ENCODE results near the gene MSI2.

MSI2 gene

GRCh38 chr17:57416369-57416768, 160.0 kb downstream of the MSI2 start:
- no peak for DNase-seq (ENCODE audit: low spot score)

DNA sequence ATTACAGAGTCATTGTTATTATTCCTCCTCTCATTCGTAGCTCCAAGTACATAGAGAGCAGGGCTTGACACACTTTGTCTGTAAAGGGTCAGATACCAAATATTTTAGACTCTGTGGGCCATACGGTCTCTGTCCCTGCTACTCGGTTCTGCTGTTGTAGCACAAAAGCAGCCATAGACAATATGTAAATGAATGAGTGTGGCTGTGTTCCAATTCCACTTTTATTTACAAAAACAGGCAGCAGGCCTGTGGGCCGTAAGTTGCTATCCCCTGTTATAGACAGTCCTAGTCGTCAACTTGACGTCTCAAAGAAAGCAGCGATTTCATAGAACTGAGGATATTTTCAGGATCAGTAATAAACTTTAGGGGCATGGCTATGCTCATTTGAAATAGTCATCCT, 161.6 kb downstream of the MSI2 start:
- no peak for DNase-seq (ENCODE audit: low spot score)

GRCh38 chr17:57418463-57419246, 162.3 kb downstream of the MSI2 start:
- peak; percentile 32 for DNase-seq (ENCODE audit: low spot score)

- DNase-seq (ENCODE audit: low spot score): no peak
Measured at GRCh38 chr17:57419940-57420550, 163.7 kb downstream of the MSI2 start.

- no peak for DNase-seq (ENCODE audit: low spot score)
Measured at GRCh38 chr17:57420734-57421717, 164.7 kb downstream of the MSI2 start.

DNA sequence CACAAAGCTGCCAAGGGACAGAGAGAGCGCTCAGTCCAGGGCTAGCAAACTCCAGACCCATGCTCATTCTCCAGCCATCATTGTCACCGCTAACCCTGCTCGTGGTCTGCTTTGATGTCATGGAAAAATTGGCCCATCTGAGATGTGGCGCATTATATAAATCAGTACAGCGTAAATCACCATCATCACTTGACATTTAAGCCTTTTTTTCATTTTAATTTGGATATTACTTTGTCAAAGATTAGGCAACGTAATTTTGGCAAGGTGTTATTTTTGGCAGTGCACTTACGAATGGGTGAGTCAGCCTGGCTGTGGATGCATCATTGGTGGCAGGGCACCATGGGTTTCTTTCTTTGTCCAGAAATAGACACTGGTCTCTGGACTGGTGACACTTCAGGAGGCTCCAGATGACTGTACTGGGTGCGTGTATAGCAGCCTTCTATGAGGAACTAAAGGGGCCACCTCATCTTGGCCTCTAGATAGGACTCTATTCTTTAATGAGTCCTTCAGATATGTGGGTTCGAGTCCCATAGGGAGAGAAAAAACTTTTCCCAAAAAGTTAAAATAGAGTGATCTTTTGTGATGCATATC, 166.3 kb downstream of the MSI2 start:
- DNase-seq (ENCODE audit: low spot score): peak; percentile 40

DNA sequence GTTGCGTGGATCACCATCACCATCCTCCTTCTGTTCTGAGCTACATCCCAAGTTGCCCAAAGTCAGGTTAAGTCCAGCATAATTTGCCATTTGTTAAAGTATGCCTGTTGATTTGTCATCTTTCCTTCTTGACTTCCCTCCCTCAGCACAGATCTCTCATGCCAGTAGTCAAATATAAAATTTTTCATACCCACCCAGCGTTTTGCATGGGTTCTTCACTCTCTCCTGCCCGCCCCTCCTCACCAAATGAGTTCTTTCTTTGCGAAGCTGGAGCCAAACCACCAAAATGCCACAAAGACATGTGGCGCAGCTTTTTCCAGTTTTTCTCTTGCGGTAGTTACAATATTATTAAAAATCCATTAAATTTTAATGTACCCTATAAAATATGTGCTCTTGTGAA, 167.2 kb downstream of the MSI2 start:
- DNase-seq (ENCODE audit: low spot score): no peak

- DNase-seq (ENCODE audit: low spot score): no peak
Measured at GRCh38 chr17:57424273-57424672, 167.9 kb downstream of the MSI2 start.

- no peak for DNase-seq (ENCODE audit: low spot score)
Measured at GRCh38 chr17:57424777-57425188, 168.5 kb downstream of the MSI2 start.

DNA sequence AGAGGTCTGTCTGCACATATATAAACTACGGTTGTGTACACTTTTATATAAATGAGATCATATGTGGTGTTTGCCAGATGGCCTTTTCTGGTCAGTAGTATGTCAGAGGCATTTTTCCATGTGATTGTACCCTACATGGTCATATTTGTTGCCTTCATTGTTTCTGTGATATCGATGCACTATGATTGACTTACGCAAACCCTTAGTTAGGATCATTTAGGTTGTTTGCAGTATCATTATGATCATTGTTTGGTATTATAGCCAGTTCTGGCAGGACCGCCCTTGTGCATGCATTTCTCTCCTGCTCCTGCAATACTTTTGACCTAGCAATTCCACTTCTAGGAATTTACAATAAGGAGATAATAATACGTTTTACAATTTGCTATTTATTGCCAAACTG, 169.1 kb downstream of the MSI2 start:
- no peak for DNase-seq (ENCODE audit: low spot score)

DNA sequence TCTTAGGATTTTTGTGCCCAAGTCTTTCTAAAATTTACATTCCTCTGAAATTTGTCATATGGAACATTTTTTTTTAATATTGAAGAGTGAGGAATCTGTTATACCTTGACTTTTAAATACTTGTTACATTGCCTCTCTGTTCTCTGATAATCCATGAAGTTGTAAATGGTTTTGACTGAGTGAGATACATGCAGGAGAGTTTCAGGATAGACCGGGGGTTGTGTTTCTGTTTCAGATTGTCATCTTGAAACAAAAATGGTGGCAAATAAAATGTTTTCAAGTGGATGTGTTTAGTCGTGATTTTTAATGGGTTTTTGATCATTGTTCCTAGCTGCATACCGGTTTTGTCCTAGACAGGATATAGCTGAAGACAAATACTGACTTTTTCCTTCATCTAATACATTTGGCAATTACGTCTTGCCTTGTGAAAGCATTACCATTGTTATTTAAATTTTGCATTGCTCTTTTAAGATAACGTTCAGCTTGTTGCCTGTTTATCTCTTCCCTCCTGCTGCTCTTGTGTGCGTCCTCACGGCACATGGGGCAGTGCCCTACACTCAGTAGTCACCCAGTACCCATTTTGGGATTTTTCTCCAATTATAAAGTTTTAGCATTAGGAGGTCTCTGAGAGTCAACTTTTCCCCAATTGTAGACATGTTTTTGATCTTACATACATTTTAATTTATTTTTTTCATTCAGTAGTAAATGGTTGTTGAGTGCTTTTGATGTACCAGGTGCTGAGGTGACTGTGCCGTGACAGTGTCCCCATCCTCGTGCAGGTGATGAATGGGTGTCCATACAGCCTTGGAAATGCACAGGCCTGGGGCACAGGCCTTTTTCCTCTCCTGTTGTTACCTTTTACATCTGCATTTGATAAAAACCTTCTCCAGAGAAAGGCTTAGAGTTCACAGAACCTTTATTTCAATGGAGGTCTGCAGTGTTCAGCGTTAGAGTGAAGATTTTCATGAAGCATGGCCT, 169.9 kb downstream of the MSI2 start:
- DNase-seq (ENCODE audit: low spot score): peak; percentile 31

- no peak for DNase-seq (ENCODE audit: low spot score)
Measured at GRCh38 chr17:57429966-57430365, 173.6 kb downstream of the MSI2 start.

- no peak for DNase-seq (ENCODE audit: low spot score)
Measured at GRCh38 chr17:57431415-57431814, 175.1 kb downstream of the MSI2 start.

DNA sequence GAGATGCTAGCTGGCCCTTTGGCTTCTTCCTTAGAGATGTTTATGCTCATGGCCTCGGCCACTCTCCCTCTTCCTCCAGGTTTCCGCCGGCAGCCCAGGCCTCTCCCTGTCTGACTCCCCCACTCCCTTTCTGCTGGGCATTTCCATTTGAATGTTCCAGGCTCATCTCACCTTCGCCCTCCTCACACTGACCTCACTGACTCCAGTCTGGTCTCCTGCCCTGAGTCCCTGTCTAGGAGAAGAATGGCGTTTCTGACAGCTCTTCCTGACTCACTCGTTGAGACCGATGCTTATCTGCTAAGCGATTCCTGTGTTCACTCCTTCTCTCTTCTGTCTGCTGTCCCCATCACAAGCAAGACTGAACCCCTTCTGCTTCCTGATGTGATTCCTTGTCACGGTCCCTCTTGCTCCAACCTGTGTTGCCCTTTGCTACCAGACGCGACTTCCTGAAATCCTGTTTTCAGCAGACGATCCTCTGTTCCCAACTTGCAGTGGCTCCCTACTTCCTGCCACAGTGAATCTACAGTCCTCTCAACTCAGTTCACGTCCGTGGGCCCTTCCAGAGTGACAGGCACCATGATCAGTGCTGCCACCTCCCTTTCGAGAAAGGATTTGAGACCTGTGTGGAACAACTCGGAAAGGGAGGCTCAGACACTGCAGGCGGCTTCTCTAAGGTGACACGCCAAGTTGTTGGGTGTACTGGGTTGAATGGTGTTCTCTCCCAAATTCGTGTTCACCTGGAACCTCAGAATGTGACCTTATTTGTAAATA, 176.4 kb downstream of the MSI2 start:
- no peak for DNase-seq (ENCODE audit: low spot score)

GRCh38 chr17:57433452-57433851, 177.1 kb downstream of the MSI2 start:
- DNase-seq (ENCODE audit: low spot score): no peak

DNA sequence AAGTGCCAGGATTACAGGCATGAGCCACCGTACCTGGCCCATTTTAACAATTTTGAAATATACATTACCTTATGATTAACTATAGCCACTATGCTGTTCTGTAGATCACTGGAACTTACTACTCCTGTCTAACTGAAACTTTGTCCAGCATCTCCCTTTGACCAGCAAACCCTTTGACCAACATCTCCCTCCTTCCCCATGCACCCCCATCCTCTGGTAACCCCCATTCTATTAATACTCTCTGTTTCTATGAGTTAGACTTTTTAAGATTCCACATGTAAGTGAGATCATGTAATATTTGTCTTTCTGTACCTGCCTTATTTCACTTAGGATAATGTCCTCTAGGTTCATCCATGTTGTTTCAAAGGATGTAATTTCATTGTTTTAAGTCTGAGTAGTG, 178.0 kb downstream of the MSI2 start:
- DNase-seq (ENCODE audit: low spot score): no peak

DNA sequence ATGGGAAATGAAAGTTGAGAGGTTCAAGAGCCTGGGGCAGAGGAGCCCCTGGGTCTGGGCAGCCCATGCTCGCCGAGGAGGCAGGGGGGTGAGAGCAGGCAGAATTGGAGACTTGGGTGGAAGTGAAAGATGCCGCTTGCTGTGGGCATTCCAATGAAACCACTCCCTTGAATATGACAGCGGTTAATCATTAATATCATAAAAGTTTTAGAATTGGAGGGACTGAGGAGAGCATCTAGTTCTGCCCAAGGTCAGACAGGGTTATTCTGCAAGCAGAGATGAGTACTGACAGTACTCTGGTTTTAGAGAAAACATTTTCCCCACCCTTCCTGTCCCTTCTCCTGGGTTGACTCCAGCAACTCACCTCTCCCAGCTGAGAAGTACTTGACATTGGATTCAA, 180.2 kb downstream of the MSI2 start:
- no peak for DNase-seq (ENCODE audit: low spot score)

GRCh38 chr17:57438066-57438731, 181.9 kb downstream of the MSI2 start:
- no peak for DNase-seq (ENCODE audit: low spot score)

- no peak for DNase-seq (ENCODE audit: low spot score)
Measured at GRCh38 chr17:57439651-57440050, 183.3 kb downstream of the MSI2 start.

Measured in activated CD4-positive, alpha-beta T cell treated with anti-CD3 and anti-CD28 coated beads, Interleukin-2, Interleukin-4, amounts not matched to agents 100 ng/mL and 50 ng/mL, durations not matched to agents 16 hours and 8 hours (primary cell).